Stimulated activated CD8-positive, alpha-beta memory T cell treated with anti-CD3 and anti-CD28 coated beads, Interleukin-15, amount 100 ng/mL, for 48 hours (primary cell): Measurements from ENCODE around the gene SIRT6.
"Not testable (repeated sequence)": the region's sequence is repeated elsewhere in the genome, so short reads cannot be mapped to it uniquely, and the experiment has no call there.

Experiments used
- DNase-seq, 2 donors: peaks; one replicate each; pipeline ENCODE4 v3.0.0-alpha.2; 2020; ENCODE audit warnings: low read depth in 2 of 2

SIRT6 gene

GRCh38 chr19:4182084-4182810 lies at the start of gene SIRT6, which contains the start of gene ANKRD24:
Gene SIRT6, minus strand, starts transcription at chr19:4182563. Its CDS starts 24 bp downstream, at chr19:4182539.
Gene ANKRD24, plus strand, starts transcription at chr19:4182689. Its CDS starts 3,737 bp downstream, at chr19:4186426.
- peak; percentile 95 for DNase-seq

- not testable (repeated sequence) for DNase-seq
Observed at GRCh38 chr19:4232139-4232538, 49.8 kb upstream of the SIRT6 start.

- DNase-seq: not testable (repeated sequence)
Observed at GRCh38 chr19:4231521-4231920, 49.2 kb upstream of the SIRT6 start.

- DNase-seq: not testable (repeated sequence)
Observed at GRCh38 chr19:4230237-4230636, 47.9 kb upstream of the SIRT6 start.

GRCh38 chr19:4229179-4229931 lies 47.0 kb upstream of the SIRT6 start, which contains the start of gene EBI3:
Gene EBI3, plus strand, starts transcription at chr19:4229523. Its CDS starts 28 bp downstream, at chr19:4229551.
- peak; percentile 53 to 74 for DNase-seq

- DNase-seq: no peak
Observed at GRCh38 chr19:4228765-4229178, 46.4 kb upstream of the SIRT6 start.

GRCh38 chr19:4227771-4228170 lies 45.4 kb upstream of the SIRT6 start:
- DNase-seq: no peak

GRCh38 chr19:4225885-4226284 lies 43.5 kb upstream of the SIRT6 start:
- DNase-seq: no peak

GRCh38 chr19:4224470-4224869 lies 42.1 kb upstream of the SIRT6 start:
- no peak for DNase-seq

GRCh38 chr19:4220188-4220587 lies 37.8 kb upstream of the SIRT6 start:
- no peak for DNase-seq

GRCh38 chr19:4218523-4218922 lies 36.2 kb upstream of the SIRT6 start:
- DNase-seq: not testable (repeated sequence)

- no peak for DNase-seq
Observed at GRCh38 chr19:4217429-4218264, 35.3 kb upstream of the SIRT6 start.

GRCh38 chr19:4216846-4217245 lies 34.5 kb upstream of the SIRT6 start:
- DNase-seq: no peak

- no peak for DNase-seq
Observed at GRCh38 chr19:4215807-4216206, 33.4 kb upstream of the SIRT6 start.

- DNase-seq: no peak
Observed at GRCh38 chr19:4213116-4213515, 30.8 kb upstream of the SIRT6 start.

- no peak for DNase-seq
Observed at GRCh38 chr19:4210166-4210731, 27.9 kb upstream of the SIRT6 start.

- no peak for DNase-seq
Observed at GRCh38 chr19:4208385-4209094, 26.2 kb upstream of the SIRT6 start.

GRCh38 chr19:4206818-4207484 lies 24.6 kb upstream of the SIRT6 start:
- no peak for DNase-seq

GRCh38 chr19:4201798-4202197 lies 19.4 kb upstream of the SIRT6 start:
- DNase-seq: no peak

- no peak for DNase-seq
Observed at GRCh38 chr19:4200940-4201542, 18.7 kb upstream of the SIRT6 start.
